Panc1 (cell line): ENCODE data around the gene NT5C2. TPM values are rescaled to one million over a fixed set of nuclear protein-coding genes. Genes with fewer than 3 reads are reported as not detected.

ENCODE experiments used
- total RNA-seq: library from RNA; stranded (reverse); gene quantifications from one replicate; pipeline ENCODE4 v1.2.1, GENCODE V29; 2021; ENCODE audit not compliant: unreplicated experiment

Gene NT5C2
- total RNA-seq, 1 experiment from 2014 or later: 150 TPM

Other genes starting within 250 kb of the NT5C2 start
- 0.10 TPM for gene RPEL1, start 52.6 kb upstream of the NT5C2 start, total RNA-seq
- gene INA, start 83.9 kb upstream of the NT5C2 start, total RNA-seq: 0.08 TPM
- 18.0 TPM for gene PCGF6, start 157.9 kb upstream of the NT5C2 start, total RNA-seq
- 6.0 TPM for gene TAF5, start 174.7 kb upstream of the NT5C2 start, total RNA-seq
- gene ATP5MK, start 203.2 kb upstream of the NT5C2 start, total RNA-seq: 694 TPM
- gene PDCD11, start 203.4 kb upstream of the NT5C2 start, total RNA-seq: 92.8 TPM